Activated naive CD4-positive, alpha-beta T cell treated with anti-CD3 and anti-CD28 coated beads, Interleukin-2, amount 10 ng/mL, durations not matched to agents 7 days and 5 days (primary cell): ENCODE measurements around the gene GNB1L.

Source experiments
- CTCF ChIA-PET: fragments of 350-600 bp; sonication (Branson Sonifier 250); formaldehyde crosslinking; loops from one replicate; lab custom pipeline; 2021; ENCODE audit warnings: antibody characterized with exemption; lab: Charles Lee
- DNase-seq: peaks from one replicate; pipeline ENCODE4 v3.0.0-alpha.2; 2020
- H3K27ac Mint-ChIP-seq: one replicate; pipeline ENCODE4 v1.8.0; 2021; ENCODE audit warnings: mild to moderate bottlenecking, moderate library complexity, mixed read lengths
- H3K27me3 Mint-ChIP-seq: one replicate; pipeline ENCODE4 v1.8.0; 2021; ENCODE audit warnings: mild to moderate bottlenecking, mixed read lengths
- H3K36me3 Mint-ChIP-seq: one replicate; pipeline ENCODE4 v1.8.0; 2021; ENCODE audit warnings: mixed read lengths
- H3K4me1 Mint-ChIP-seq: one replicate; pipeline ENCODE4 v1.8.0; 2021; ENCODE audit warnings: mixed read lengths
- H3K4me3 Mint-ChIP-seq: one replicate; pipeline ENCODE4 v1.8.0; 2021; ENCODE audit warnings: mild to moderate bottlenecking, moderate library complexity, mixed read lengths
- H3K9me3 Mint-ChIP-seq: one replicate; pipeline ENCODE4 v1.8.0; 2021; ENCODE audit warnings: mixed read lengths

GNB1L gene

DNA sequence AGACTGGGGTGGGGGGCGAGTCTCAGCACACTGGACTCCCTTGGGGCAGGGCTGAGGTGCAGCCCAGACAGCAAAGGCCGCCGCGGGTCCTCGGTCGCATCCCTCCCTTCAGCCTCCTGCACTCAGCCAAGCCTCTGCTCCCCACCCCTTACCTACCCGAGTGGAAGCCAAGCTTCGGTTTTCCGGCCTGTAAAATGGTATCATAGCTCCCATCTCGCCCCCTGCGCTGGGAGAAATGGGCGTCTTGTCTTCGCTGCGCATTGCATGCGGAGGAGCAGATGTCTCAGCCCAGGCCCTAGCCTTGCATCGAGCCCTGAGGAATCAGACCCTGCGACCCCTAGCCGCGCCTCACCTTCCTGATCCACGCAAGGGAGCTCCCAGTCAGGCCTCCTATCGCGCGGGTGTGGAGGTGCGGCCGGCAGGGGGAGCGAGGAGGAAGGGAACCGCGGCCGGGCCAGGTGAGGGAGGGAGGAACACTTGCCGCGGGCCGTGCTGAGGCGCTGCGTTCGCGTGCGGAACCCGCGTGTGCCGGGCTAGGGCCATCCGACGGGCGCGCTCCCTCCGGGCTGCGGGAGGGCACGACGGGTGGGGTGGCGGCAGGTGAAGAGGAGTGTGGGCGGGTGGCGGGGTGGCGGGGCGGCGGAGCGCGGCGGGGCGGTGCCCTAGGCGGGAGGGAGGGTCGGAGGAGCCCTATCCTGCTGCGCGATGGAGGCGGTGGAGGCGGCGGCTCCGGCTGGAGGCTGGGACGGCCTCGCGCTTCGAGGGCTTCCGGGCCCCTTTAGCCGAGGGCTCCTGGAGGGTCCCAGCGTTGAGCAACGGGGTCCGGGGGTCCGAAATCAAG is 98.2 kb downstream of the GNB1L start:
- Mint-ChIP-seq H3K9me3 (no peaks in the 10 kb centered on the region), H3K27ac (no peak overlapping the region), H3K36me3 (no peaks in the 10 kb centered on the region), H3K4me3 (peak overlapping the region; percentile 60), H3K4me1 (peaks cover 26% of the 10 kb centered on the region), H3K27me3 (peaks cover 97% of the 10 kb centered on the region)
- peak; percentile 84 for DNase-seq
- CTCF ChIA-PET, result interaction anchor here (0.6 to 6.9 kb wide), 10 partner anchors 9 to 198 kb away, joined by 3 to 46 read pairs (median 4); partner anchors contain the start of gene GP1BB

DNA sequence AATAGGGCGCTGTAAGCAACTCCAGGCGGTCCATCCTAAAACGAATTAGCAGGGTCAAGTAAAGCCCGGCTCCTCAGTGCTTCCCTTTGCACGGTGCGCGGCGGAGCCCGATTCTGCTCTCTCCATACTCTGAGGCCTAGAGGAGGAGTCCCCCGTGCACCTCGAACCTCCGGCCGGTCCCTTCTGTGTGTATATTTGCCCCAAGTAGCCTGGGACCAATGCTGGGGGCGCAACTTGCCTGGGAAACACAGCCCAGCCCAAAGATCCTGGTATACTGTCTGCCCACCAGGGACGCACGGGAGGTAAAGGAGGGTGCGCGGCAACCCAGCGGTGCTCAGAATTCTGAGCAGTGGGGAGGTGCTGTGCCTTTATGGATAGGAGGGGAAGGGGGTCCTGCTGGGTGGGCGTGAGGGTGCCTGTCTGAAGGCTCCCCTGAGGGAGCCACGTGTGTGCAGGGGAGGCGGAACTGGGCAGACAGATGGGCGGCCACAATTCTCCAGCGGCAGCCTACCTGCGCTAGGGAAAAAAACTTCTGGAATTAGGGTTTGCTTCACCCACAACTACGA is 98.9 kb downstream of the GNB1L start:
- Mint-ChIP-seq H3K9me3 (no peaks in the 10 kb centered on the region), H3K27me3 (peaks cover 95% of the 10 kb centered on the region), H3K27ac (no peak overlapping the region), H3K4me3 (peak overlapping the region; percentile 18), H3K36me3 (no peaks in the 10 kb centered on the region), H3K4me1 (peaks cover 26% of the 10 kb centered on the region)
- DNase-seq, result no peak
- CTCF ChIA-PET, result interaction anchor here (0.6 to 6.9 kb wide), 10 partner anchors 9 to 199 kb away, joined by 3 to 46 read pairs (median 4); partner anchors contain the start of gene GP1BB

- Mint-ChIP-seq H3K36me3 (no peaks in the 10 kb centered on the region), H3K9me3 (no peaks in the 10 kb centered on the region), H3K4me1 (peaks cover 25% of the 10 kb centered on the region), H3K27me3 (peaks cover 92% of the 10 kb centered on the region), H3K4me3 (no peak overlapping the region), H3K27ac (no peak overlapping the region)
- no peak for DNase-seq
- CTCF ChIA-PET, result interaction anchor here (4.6 to 6.9 kb wide), 2 partner anchors 25 to 157 kb away, joined by 15 to 46 read pairs; no protein-coding TSS in a partner anchor
Measured at GRCh38 chr22:19755145-19755710, 99.4 kb downstream of the GNB1L start.

- peaks cover 87% of the 10 kb centered on the region for H3K27me3 Mint-ChIP-seq
- no peaks in the 10 kb centered on the region for H3K36me3 Mint-ChIP-seq
- H3K27ac Mint-ChIP-seq, result no peak overlapping the region
- no peak overlapping the region for H3K4me3 Mint-ChIP-seq
- no peak for DNase-seq
- H3K4me1 Mint-ChIP-seq, result peaks cover 20% of the 10 kb centered on the region
- H3K9me3 Mint-ChIP-seq, result no peaks in the 10 kb centered on the region
- CTCF ChIA-PET, result interaction anchor here (0.8 to 6.9 kb wide), 3 partner anchors 24 to 157 kb away, joined by 3 to 46 read pairs (median 15); no protein-coding TSS in a partner anchor
Measured at GRCh38 chr22:19754701-19755144, 100.0 kb downstream of the GNB1L start.

DNA sequence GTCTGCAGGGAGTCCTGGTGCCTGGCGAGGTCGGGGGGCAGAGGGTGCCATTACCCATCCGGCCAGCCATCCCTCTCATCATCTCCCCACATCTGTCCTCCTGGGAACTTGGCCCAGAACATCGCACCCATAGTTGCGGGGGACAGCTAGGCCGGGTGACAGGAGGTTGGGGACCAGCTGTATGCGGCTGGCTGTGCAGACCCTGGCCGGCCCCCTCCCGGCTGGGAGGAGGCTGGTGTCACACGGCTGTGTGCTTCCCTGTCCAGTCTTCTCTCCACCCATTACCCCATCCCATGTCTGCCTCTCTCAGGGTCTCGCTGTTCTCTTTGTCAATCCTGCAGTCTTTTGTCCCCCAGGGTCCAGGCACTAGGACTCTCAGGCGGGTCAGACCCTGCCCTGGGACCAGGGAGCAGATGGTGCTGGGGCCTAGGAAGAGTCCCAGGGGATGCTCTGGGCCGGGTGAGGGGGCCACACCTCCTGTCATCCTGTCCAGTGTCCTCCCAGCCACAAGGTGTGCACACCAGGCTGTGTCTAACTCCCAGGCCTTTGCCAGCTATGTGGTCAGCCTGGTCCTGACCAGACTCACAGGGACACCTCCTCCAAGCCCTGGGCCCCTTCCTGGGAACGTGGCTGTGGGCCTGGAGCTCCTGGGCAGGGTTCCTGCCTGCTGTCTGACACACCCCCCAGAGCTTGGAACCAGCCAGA is 100.5 kb downstream of the GNB1L start:
- Mint-ChIP-seq H3K27ac (no peak overlapping the region), H3K4me3 (no peak overlapping the region), H3K9me3 (no peaks in the 10 kb centered on the region), H3K27me3 (peaks cover 85% of the 10 kb centered on the region), H3K36me3 (no peaks in the 10 kb centered on the region), H3K4me1 (peaks cover 16% of the 10 kb centered on the region)
- DNase-seq, result no peak
- CTCF ChIA-PET, result interaction anchor here (0.8 to 6.9 kb wide), 3 partner anchors 24 to 158 kb away, joined by 3 to 46 read pairs (median 15); no protein-coding TSS in a partner anchor

- Mint-ChIP-seq H3K27ac (no peak overlapping the region), H3K36me3 (no peaks in the 10 kb centered on the region), H3K4me1 (peaks cover 16% of the 10 kb centered on the region), H3K27me3 (peaks cover 81% of the 10 kb centered on the region), H3K4me3 (no peak overlapping the region), H3K9me3 (no peaks in the 10 kb centered on the region)
- no peak for DNase-seq
- CTCF ChIA-PET, result interaction anchor here (4.6 to 6.9 kb wide), 2 partner anchors 23 to 159 kb away, joined by 15 to 46 read pairs; no protein-coding TSS in a partner anchor
Measured at GRCh38 chr22:19753090-19753842, 101.4 kb downstream of the GNB1L start.

DNA sequence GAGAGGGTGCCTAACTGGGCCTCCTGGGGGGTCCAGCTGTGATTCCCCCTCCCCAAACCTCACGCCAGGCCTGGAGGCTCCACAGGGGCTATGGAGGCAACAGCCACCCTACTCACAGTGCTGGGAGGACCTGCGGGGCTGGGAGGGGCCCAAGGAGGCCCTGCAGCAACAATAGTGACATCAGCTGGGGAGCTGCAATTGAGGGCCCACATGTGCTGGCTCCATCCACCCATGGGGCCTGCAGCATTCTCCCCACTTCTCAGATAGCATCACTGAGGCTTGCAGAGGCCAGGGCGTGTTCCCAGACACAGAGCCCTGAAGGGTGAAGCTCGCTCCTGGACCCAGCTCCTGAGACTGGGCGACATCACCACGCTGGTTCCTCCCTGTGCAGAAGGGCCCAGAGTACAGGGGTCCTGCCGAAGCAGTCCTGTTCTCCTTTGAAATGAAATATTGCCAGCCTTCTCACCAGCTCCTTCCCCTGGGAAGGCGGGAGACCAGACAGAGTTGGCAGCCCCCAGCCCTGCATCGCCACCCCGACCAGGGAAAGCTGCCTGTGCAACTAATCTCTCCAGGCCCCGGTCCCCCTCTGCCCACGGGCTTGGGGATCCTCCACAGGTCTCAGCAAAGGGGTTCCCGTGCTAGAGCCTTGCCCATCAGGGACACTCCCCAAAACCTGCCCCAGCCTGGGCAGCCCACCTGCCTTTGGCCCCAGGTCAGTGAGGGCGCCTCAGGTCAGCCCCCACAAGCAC is 103.0 kb downstream of the GNB1L start:
- Mint-ChIP-seq H3K27me3 (peaks cover 65% of the 10 kb centered on the region), H3K4me3 (no peak overlapping the region), H3K27ac (no peak overlapping the region), H3K36me3 (no peaks in the 10 kb centered on the region), H3K9me3 (no peaks in the 10 kb centered on the region), H3K4me1 (peaks cover 9% of the 10 kb centered on the region)
- DNase-seq, result no peak
- CTCF ChIA-PET, result interaction anchor here (0.9 to 1.2 kb wide), 2 partner anchors 21 to 202 kb away, joined by 4 read pairs; no protein-coding TSS in a partner anchor

- peaks cover 2% of the 10 kb centered on the region for H3K4me1 Mint-ChIP-seq
Measured at GRCh38 chr22:19750507-19751490, 103.9 kb downstream of the GNB1L start.

DNA sequence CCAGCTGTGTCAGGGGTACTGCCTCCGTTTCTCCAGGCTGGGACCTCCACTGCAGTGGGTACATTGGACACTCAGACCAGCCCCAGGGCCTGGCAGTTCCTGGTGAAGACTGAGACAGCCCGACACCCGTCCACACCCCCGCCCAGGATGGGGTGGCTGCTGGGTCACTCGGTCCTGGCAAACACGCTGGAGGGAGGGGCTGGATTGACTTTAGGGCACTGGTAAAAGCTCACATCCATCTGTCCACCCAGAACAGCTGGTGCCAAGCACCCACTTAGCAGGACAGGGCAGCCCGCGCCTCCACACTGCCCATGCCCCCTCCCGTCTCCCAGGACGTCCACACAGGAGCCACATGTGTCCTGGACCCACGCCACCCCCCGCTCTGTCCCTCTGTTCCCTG is 104.8 kb downstream of the GNB1L start:
- no peaks in the 10 kb centered on the region for H3K36me3 Mint-ChIP-seq
- no peaks in the 10 kb centered on the region for H3K9me3 Mint-ChIP-seq
- H3K4me1 Mint-ChIP-seq, result no peaks in the 10 kb centered on the region
- CTCF ChIA-PET, result interaction anchor here (1.4 kb wide), 1 partner anchor 160 kb away, joined by 3 read pairs; no protein-coding TSS in a partner anchor
- H3K4me3 Mint-ChIP-seq, result no peak overlapping the region
- peaks cover 47% of the 10 kb centered on the region for H3K27me3 Mint-ChIP-seq
- DNase-seq, result no peak
- no peak overlapping the region for H3K27ac Mint-ChIP-seq

More at GRCh38 chr22:19750507-19751490, 103.9 kb downstream of the GNB1L start:
- Mint-ChIP-seq H3K27me3 (peaks cover 56% of the 10 kb centered on the region), H3K4me3 (no peak overlapping the region), H3K36me3 (no peaks in the 10 kb centered on the region), H3K9me3 (no peaks in the 10 kb centered on the region), H3K27ac (no peak overlapping the region)
- no peak for DNase-seq
- CTCF ChIA-PET, result interaction anchor here (0.9 to 1.4 kb wide), 3 partner anchors 20 to 203 kb away, joined by 3 to 4 read pairs (median 4); no protein-coding TSS in a partner anchor

DNA sequence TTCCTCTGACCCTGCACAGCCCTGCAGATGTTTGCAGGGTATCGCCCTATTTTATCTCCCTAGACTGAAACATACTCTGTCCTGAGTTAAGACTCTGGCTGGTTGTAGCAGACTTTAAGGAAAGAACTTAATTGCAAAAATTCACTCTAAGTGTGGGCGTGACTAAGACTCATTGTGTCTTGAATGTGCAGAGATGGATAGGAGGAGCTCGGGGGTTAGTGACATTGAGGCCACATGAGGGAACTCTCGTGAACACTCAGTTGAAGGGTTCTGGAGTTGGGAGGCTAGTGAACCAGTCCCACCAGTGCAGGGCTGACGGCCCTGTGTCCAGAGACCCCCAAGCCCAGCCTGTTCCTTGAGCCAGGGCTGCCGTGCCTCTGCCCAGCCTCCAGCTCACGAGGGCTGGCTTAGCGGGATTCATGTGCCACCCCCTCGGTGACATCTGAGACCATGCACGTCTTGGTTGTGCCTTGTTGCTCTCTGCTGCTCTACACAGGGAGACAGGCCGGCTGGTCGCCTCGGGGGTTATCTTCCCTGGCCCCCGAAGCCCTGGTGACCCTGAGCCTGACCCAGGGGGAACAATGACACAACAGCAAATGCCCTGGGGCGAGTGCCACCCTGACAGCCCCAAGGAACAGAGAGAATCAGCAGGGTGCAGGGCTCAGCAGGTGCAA is 105.5 kb downstream of the GNB1L start:
- H3K9me3 Mint-ChIP-seq, result no peaks in the 10 kb centered on the region
- H3K36me3 Mint-ChIP-seq, result no peaks in the 10 kb centered on the region
- no peak overlapping the region for H3K4me3 Mint-ChIP-seq
- H3K27me3 Mint-ChIP-seq, result peaks cover 40% of the 10 kb centered on the region
- CTCF ChIA-PET, result interaction anchor here (1.4 kb wide), 1 partner anchor 161 kb away, joined by 3 read pairs; no protein-coding TSS in a partner anchor
- DNase-seq, result no peak
- H3K4me1 Mint-ChIP-seq, result no peaks in the 10 kb centered on the region
- no peak overlapping the region for H3K27ac Mint-ChIP-seq

GRCh38 chr22:19748139-19748538 is 106.5 kb downstream of the GNB1L start:
- no peaks in the 10 kb centered on the region for H3K4me1 Mint-ChIP-seq
- no peak overlapping the region for H3K27ac Mint-ChIP-seq
- DNase-seq, result no peak
- peaks cover 30% of the 10 kb centered on the region for H3K27me3 Mint-ChIP-seq
- H3K9me3 Mint-ChIP-seq, result no peaks in the 10 kb centered on the region
- no peak overlapping the region for H3K4me3 Mint-ChIP-seq
- CTCF ChIA-PET, result no interaction called here
- H3K36me3 Mint-ChIP-seq, result no peaks in the 10 kb centered on the region
